GM12874 (cell line): Measurements from ENCODE around the gene GRM4.

Source experiments
- TF ChIP-seq, protein P1 (sequence below): IDR thresholded peaks from 2 replicates; pipeline ENCODE4 v1.5.1; 2011; ENCODE audit warnings: low read depth, mild to moderate bottlenecking, control low read depth, low read length, moderate library complexity; ENCODE audit not compliant: insufficient read depth

Gene GRM4

GRCh38 chr6:33984466-33985312, 161.2 kb downstream of the GRM4 start:
- TF ChIP-seq, protein P1, sequence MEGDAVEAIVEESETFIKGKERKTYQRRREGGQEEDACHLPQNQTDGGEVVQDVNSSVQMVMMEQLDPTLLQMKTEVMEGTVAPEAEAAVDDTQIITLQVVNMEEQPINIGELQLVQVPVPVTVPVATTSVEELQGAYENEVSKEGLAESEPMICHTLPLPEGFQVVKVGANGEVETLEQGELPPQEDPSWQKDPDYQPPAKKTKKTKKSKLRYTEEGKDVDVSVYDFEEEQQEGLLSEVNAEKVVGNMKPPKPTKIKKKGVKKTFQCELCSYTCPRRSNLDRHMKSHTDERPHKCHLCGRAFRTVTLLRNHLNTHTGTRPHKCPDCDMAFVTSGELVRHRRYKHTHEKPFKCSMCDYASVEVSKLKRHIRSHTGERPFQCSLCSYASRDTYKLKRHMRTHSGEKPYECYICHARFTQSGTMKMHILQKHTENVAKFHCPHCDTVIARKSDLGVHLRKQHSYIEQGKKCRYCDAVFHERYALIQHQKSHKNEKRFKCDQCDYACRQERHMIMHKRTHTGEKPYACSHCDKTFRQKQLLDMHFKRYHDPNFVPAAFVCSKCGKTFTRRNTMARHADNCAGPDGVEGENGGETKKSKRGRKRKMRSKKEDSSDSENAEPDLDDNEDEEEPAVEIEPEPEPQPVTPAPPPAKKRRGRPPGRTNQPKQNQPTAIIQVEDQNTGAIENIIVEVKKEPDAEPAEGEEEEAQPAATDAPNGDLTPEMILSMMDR, result no peak

GRCh38 chr6:33983721-33984465, 162.0 kb downstream of the GRM4 start:
- TF ChIP-seq, protein P1, result no peak

GRCh38 chr6:33983109-33983716, 162.7 kb downstream of the GRM4 start:
- TF ChIP-seq, protein P1, result no peak

DNA sequence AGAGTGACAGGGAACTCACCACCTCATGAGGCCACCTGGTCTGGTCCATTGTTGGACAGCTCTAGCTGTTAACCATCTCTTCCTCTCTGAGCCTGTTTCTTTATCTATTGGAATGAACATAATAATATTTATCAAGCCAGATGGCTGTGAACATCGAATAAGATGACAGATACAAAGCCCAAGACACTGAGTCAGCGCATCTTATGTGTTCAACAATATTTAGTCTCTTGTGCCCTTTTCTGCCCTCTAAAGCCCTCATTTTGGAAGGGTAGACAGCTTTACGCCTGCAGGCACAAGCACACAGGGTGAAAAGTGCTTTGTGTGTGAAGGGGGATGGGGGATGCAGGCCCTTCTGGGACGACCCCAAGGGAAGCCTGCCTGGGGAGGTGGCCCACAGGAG, 164.0 kb downstream of the GRM4 start:
- TF ChIP-seq, protein P1, result no peak

- TF ChIP-seq, protein P1, result no peak
These were observed 164.5 kb downstream of the GRM4 start for GRCh38 chr6:33981421-33981820.

- TF ChIP-seq, protein P1, result no peak
These were observed 165.4 kb downstream of the GRM4 start for GRCh38 chr6:33980176-33981175.
